ENCODE results near the gene SHISA7. TPM values are rescaled to one million over a fixed set of nuclear protein-coding genes. Genes with fewer than 3 reads are reported as not detected.
A peak's percentile ranks its signal among the peaks of the same experiment; 100 is the strongest.

SHISA7 gene
- total RNA-seq, 2 donors from 2014 or later = not detected

DNA sequence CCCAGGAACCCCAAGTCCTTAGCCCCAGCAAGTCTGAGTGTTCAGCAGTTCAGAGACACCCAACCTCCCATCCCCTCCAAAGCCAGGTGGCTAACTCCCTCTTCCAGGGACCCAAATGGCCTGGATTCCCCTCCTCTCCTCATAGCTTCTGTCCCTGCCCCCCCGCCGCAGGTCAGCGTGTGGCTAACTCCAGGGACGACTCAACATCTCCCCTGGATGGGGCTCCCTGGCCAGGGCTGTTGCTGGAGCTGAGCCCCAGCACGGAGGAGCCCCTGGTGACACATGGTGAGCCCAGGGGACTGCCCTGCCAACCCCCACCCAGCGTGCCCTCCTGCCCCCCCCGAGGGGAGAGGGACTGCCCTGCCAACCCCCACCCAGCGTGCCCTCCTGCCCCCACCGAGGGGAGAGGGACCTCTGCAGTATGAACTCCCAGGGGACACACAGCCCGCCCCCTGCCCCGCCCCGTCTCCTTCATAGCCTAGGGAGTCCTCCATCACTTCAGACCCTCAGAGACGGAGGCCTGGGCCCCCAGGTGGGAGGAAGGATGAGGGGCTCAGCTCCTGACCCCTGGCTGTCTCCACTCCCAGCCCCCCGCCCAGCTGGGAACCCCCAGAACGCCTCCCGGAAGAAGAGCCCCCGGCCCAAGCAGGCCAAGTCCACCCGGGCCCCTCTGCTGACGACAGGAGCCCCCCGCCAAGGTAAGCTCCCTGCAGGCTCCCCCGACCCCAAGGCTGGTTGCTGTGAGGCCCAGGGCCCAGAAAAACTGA, 46.8 kb upstream of the SHISA7 start:
- Histone ChIP-seq H3K9me3 (no peaks in the 10 kb centered on the region), H3K36me3 (no peaks in the 10 kb centered on the region), H3K4me1 (peaks cover 3% of the 10 kb centered on the region), H3K27me3 (no peaks in the 10 kb centered on the region), H3K27ac (peak overlapping the region; percentile 9), H3K9ac (ENCODE audit: low read depth in 2 of 2, low read length in 2 of 2) (no peak overlapping the region), H3K4me3 (no peak overlapping the region)
- intact Hi-C loops (cut with DNase I) = no loop called here
- DNase-seq = no peak
- TF ChIP-seq, protein P1, sequence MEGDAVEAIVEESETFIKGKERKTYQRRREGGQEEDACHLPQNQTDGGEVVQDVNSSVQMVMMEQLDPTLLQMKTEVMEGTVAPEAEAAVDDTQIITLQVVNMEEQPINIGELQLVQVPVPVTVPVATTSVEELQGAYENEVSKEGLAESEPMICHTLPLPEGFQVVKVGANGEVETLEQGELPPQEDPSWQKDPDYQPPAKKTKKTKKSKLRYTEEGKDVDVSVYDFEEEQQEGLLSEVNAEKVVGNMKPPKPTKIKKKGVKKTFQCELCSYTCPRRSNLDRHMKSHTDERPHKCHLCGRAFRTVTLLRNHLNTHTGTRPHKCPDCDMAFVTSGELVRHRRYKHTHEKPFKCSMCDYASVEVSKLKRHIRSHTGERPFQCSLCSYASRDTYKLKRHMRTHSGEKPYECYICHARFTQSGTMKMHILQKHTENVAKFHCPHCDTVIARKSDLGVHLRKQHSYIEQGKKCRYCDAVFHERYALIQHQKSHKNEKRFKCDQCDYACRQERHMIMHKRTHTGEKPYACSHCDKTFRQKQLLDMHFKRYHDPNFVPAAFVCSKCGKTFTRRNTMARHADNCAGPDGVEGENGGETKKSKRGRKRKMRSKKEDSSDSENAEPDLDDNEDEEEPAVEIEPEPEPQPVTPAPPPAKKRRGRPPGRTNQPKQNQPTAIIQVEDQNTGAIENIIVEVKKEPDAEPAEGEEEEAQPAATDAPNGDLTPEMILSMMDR (IDR thresholded peaks at IDR 0.05) = no peak

DNA sequence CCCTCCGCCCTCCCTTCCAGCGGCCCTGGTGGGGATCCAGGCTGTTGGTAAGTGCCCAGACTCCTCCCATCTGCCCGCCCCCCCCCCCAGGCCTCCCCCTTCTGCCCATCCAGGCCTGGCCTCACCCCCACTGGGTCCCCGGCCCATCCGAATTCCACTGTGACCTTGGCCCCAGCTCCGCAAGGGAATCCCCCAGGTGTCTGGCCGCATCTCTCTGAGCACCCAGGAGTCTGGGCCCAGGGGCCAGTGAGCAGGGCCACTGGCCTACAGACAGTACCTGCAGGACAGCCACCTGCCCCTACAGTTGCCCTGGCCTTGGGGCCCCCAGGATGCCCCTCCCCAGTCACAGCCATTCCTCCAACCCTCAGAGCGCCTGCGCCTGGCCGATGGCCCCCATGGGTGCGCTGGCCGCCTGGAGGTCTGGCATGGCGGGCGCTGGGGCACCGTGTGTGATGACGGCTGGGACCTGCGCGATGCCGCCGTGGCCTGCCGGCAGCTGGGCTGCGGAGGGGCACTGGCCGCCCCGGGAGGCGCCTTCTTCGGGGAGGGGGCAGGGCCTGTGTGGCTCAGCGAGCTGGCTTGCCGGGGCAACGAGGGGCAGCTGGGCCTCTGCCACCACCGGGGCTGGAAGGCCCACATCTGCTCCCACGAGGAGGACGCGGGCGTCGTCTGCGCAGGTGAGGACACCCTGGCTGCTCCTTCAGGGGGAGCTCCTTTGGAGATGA, 46.0 kb upstream of the SHISA7 start:
- H3K9me3 ChIP-seq = no peaks in the 10 kb centered on the region
- intact Hi-C loops (cut with DNase I) = no loop called here
- no peak overlapping the region for H3K4me3 ChIP-seq
- no peak for DNase-seq
- no peaks in the 10 kb centered on the region for H3K27me3 ChIP-seq
- peak overlapping the region; percentile 9 for H3K27ac ChIP-seq
- H3K9ac ChIP-seq (ENCODE audit: low read depth in 2 of 2, low read length in 2 of 2) = no peak overlapping the region
- peaks cover 10% of the 10 kb centered on the region for H3K4me1 ChIP-seq
- no peaks in the 10 kb centered on the region for H3K36me3 ChIP-seq
- TF ChIP-seq, protein P1 (IDR thresholded peaks at IDR 0.05) = no peak

DNA sequence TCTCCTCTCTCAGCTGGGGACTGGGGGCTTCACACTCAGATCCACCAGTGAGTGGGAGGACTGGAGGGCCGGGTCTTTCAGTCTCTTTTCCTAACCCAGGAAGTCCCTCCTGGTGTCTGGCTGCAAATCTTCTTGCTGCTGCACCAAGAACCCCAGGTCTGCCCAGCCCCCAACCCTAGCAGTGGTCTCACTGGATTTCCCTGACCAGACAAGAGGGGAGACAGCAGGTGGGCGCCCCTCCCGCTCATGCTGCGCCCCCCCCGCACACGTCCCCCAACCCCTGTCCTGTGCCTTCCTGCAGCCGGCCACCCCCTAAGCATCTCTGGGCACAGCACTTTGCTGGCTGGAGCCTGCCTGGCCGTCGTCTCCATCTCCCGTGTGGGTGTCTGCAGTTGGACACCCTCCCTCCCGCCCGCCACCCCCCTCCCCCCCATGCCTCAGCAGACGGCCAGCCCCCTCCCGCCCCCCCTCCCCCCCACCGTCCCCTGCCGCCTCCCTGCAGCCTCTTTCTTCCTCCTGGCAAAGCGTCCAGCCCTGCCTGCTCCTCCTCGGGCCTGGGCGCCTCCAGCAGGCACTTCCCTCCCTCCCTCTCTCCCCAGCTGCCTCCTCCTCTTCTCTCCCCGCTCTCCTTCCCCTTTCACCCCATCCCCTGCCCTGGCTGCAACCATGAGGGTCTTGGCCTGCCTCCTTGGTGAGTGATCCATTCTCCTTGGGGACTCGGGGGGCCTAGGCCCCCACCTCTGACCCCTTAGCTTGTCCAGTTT, 45.0 kb upstream of the SHISA7 start, which contains the start of gene SSC5D:
Gene SSC5D (plus strand): TSS at position 513 of the 764 bp plus-strand sequence. CDS start 154 bp downstream, at position 667.
- no peak for DNase-seq
- peak within 1 kb of the TSS; percentile 46 to 63 for H3K9ac ChIP-seq (ENCODE audit: low read depth in 2 of 2, low read length in 2 of 2)
- no peak within 1 kb of the TSS for H3K4me3 ChIP-seq
- no peaks in the 10 kb centered on the region for H3K27me3 ChIP-seq
- no peaks in the 10 kb centered on the region for H3K9me3 ChIP-seq
- peaks cover 10% of the 10 kb centered on the region for H3K4me1 ChIP-seq
- TF ChIP-seq, protein P1 (IDR thresholded peaks at IDR 0.05) = no peak
- H3K27ac ChIP-seq = peak within 1 kb of the TSS; percentile 76
- H3K36me3 ChIP-seq = no peaks in the 10 kb centered on the region
- intact Hi-C loops (cut with DNase I) = no loop called here

DNA sequence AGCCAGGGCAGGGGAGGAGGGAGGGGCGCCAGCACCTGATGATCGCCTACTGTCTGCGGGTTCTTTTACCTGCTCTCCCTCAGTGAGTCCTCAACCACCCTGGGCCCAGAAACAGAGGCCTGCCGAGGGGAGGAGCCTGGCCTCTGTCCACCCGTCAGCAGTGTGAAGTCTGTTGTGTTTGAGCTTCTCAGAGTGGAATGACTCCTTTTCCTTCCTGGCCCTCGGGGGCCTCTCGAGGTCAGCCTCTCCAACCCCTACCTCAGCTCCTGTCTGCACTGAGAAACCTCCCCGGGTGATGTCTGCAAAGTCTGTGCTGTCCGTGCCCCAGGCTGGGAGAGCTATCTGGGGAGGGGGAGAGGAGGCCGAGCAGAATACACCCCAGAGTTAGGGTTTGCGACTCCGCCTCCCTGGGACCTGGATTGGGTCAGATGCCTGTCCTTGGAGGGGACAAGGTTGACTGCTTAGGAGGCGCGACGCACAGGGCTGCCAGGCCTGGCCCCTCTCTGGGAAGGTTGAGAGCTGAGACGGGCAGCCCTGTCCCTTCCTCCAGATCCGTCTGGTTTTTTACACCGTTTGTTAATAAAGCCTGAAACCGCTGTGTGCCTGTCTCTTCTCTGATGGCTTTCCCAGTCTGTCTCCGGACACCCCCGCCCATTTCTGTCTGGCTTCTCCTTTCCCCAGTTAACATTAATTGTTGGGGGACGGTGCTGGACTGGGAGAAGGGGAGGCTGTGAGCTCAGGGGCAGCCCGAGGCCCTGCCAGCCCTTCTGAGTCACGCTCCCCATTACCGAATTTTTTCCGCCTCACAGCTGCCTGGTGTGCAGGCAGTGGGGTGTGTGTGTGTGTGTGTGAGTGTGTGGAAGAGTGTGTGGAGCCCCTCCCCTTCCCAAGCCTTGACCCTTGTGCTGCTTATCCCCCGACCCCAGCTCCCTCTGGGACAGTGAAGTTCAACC, 44.1 kb upstream of the SHISA7 start:
- Histone ChIP-seq H3K4me1 (peaks cover 10% of the 10 kb centered on the region), H3K27me3 (no peaks in the 10 kb centered on the region)

More for the DNA sequence above, 44.1 kb upstream of the SHISA7 start:
- H3K4me3 ChIP-seq = no peak overlapping the region
- TF ChIP-seq, protein P1 (IDR thresholded peaks at IDR 0.05) = no peak
- no peaks in the 10 kb centered on the region for H3K36me3 ChIP-seq
- H3K27ac ChIP-seq = peak overlapping the region; percentile 76
- H3K9ac ChIP-seq (ENCODE audit: low read depth in 2 of 2, low read length in 2 of 2) = peak overlapping the region; percentile 46 to 63
- intact Hi-C loops (cut with DNase I) = no loop called here
- DNase-seq = peak; percentile 67
- H3K9me3 ChIP-seq = no peaks in the 10 kb centered on the region
